K562 (cell line): Measurements from ENCODE around the gene ENO2. TPM values are rescaled to one million over a fixed set of nuclear protein-coding genes. Genes with fewer than 3 reads are reported as not detected.

ENCODE experiments used
- ATAC-seq: fragments of 200-7000 bp; cut with Tn5 transposase; 3 replicates; pipeline ENCODE4 v1.9.1; 2020; ENCODE audit warnings: moderate library complexity
- BruUV-seq: library from RNA; stranded (reverse); fragments of 400-500 nt; replicated peaks from 2 replicates; lab custom pipeline; 2021; lab: Mats Ljungman, UMichigan
- CTCF ChIA-PET: fragments of 300-600 bp; formaldehyde crosslinking; extraction: SDS; loops from one replicate; lab custom pipeline; 2021; ENCODE audit warnings: low intra/inter-chr PET ratio; lab: Yijun Ruan, JAX
- POLR2A ChIA-PET: fragments of 300-600, 350-650 bp; sonication (Branson Sonifier 250); formaldehyde crosslinking; extraction: SDS; loops from one replicate; lab custom pipeline; 2021; ENCODE audit warnings: antibody characterized with exemption, inconsistent platforms; lab: Yijun Ruan, JAX
- DNase-seq, 4 experiments: peaks; one replicate each; pipeline versions ENCODE4 v3.0.0 to v3.0.0-alpha.2; 2011 to 2018; ENCODE audit warnings: low spot score in 3 of 4, mixed read lengths in 3 of 4; ENCODE audit errors: extremely low read depth in 1 of 4
- FAIRE-seq: peaks from 2 replicates; lab custom pipeline; 2011; peaks lifted over from hg19 to GRCh38; lab: Jason Lieb, UNC
- H2AFZ ChIP-seq: 2 replicates; pipeline ENCODE4 v1.6.0; 2011; ENCODE audit warnings: low read depth, low read length, control low read depth, inconsistent platforms
- H3K27ac ChIP-seq: fragments of 200-600 bp; 3 replicates; pipeline ENCODE4 v1.8.0; 2011; ENCODE audit warnings: low read depth, mild to moderate bottlenecking, control low read depth, inconsistent platforms, low read length, moderate library complexity, mixed read lengths; ENCODE audit errors: extremely low read depth
- H3K27me3 ChIP-seq, 2 experiments: fragments of 300-600 bp in 1 of 2; 2 replicates in 1 of 2; 3 replicates in 1 of 2; pipeline versions ENCODE4 v1.6.0 to v1.8.0; 2011; ENCODE audit warnings: inconsistent platforms in 2 of 2, low read length in 2 of 2, mild to moderate bottlenecking in 1 of 2, mixed read lengths in 1 of 2, moderate library complexity in 1 of 2; ENCODE audit not compliant: control insufficient read depth in 2 of 2, insufficient read depth in 2 of 2
- H3K36me3 ChIP-seq: fragments of 300-600 bp; 3 replicates; pipeline ENCODE4 v1.8.0; 2011; ENCODE audit warnings: mild to moderate bottlenecking, low read length, inconsistent platforms; ENCODE audit not compliant: control insufficient read depth, insufficient read depth
- H3K4me1 ChIP-seq, 2 experiments: fragments of 200-600 bp in 1 of 2; replicated peaks in 1 of 2; 2 replicates in 1 of 2; 3 replicates in 1 of 2; pipeline versions ENCODE4 v1.5.1 to v1.8.0; 2011; ENCODE audit warnings: inconsistent platforms in 2 of 2, low read length in 2 of 2, mild to moderate bottlenecking in 1 of 2, mixed read lengths in 1 of 2, moderate library complexity in 1 of 2; ENCODE audit not compliant: control insufficient read depth in 2 of 2, insufficient read depth in 2 of 2
- H3K4me2 ChIP-seq: 2 replicates; pipeline ENCODE4 v1.6.1; 2011; ENCODE audit warnings: low read length, control low read depth, inconsistent platforms, mixed read lengths; ENCODE audit not compliant: insufficient read depth
- H3K4me3 ChIP-seq: fragments of 200-600 bp; sonication (generic), shearing (Covaris generic); 2 replicates; pipeline ENCODE4 v1.5.1; 2016; ENCODE audit warnings: control low read depth, inconsistent platforms
- H3K79me2 ChIP-seq: fragments of 200-600 bp; 3 replicates; pipeline ENCODE4 v1.8.0; 2011; ENCODE audit warnings: low read length, inconsistent platforms; ENCODE audit not compliant: control insufficient read depth, insufficient read depth
- H3K9ac ChIP-seq, 2 experiments: 2 replicates each; pipeline versions ENCODE4 v1.6.0 to v1.6.1; 2011; ENCODE audit warnings: low read depth in 2 of 2, low read length in 2 of 2, control low read depth in 1 of 2, inconsistent platforms in 1 of 2, mild to moderate bottlenecking in 1 of 2, mixed read lengths in 1 of 2; ENCODE audit not compliant: insufficient read depth in 1 of 2
- H3K9me1 ChIP-seq: one replicate; pipeline ENCODE4 v1.6.0; 2011; ENCODE audit warnings: inconsistent platforms, mild to moderate bottlenecking, low read length, moderate library complexity; ENCODE audit not compliant: control insufficient read depth, insufficient read depth
- H3K9me3 ChIP-seq: replicated peaks from 2 replicates; pipeline ENCODE4 v1.5.1; 2011; ENCODE audit warnings: low read depth, low read length, inconsistent platforms; ENCODE audit not compliant: control insufficient read depth, insufficient read depth
- H4K20me1 ChIP-seq: replicated peaks from 2 replicates; pipeline ENCODE4 v1.6.1; 2011; ENCODE audit warnings: low read length, inconsistent platforms, mixed read lengths; ENCODE audit not compliant: control insufficient read depth, insufficient read depth
- AFF4 ChIP-seq: sonication (generic); formaldehyde crosslinking; IDR thresholded peaks from 2 replicates; pipeline ENCODE4 v1.8.0; 2023; ENCODE audit warnings: mild to moderate bottlenecking, missing genetic modification reagents
- CBFA2T2 ChIP-seq: fragments of 450-650 bp; conservative IDR thresholded peaks from 2 replicates; pipeline ENCODE4 v1.6.1; 2017; ENCODE audit warnings: mild to moderate bottlenecking
- LARP7 ChIP-seq: fragments of 450-650 bp; IDR thresholded peaks from 2 replicates; pipeline ENCODE4 v1.6.1; 2016
- NFE2 ChIP-seq: IDR thresholded peaks from 2 replicates; pipeline ENCODE4 v1.6.1; 2014; ENCODE audit warnings: antibody characterized with exemption, low read depth
- SIN3A ChIP-seq, 2 experiments: fragments of 150-350 bp in 1 of 2; IDR thresholded peaks; 2 replicates each; pipeline ENCODE4 v1.6.1; 2011 to 2016; ENCODE audit warnings: borderline replicate concordance in 2 of 2, low read depth in 2 of 2, low read length in 2 of 2, mild to moderate bottlenecking in 2 of 2, moderate library complexity in 2 of 2; ENCODE audit not compliant: control insufficient read depth in 1 of 2
- TCF7L2 ChIP-seq: fragments of 150-350 bp; IDR thresholded peaks from 2 replicates; pipeline ENCODE4 v1.6.1; 2016; ENCODE audit warnings: low read depth, mild to moderate bottlenecking, low read length, moderate library complexity
- TSC22D4 ChIP-seq: fragments of 450-650 bp; IDR thresholded peaks from 2 replicates; pipeline ENCODE4 v1.6.1; 2016; ENCODE audit warnings: missing genetic modification characterization, missing biosample characterization, control low read depth
- WGBS: fragments of 100-300 bp; shearing (Covaris generic); methylation state at CpG from one replicate; pipeline ENCODE4 v1.1.6; 2016; ENCODE audit warnings: low coverage, mixed read lengths; ENCODE audit not compliant: insufficient coverage; ENCODE audit errors: missing lambda C conversion rate; 5-methylcytosine and 5-hydroxymethylcytosine counted together
- in situ Hi-C: fragments of 300-500 bp; cut with MboI; formaldehyde crosslinking; loops from 4 replicates; pipeline ENCODE4 v1.15.0; 2018; ENCODE audit warnings: inconsistent platforms, mixed read lengths
- intact Hi-C: fragments of 100-400 bp; cut with micrococcal nuclease; formaldehyde crosslinking; loops from 2 replicates; pipeline ENCODE4 v1.14.2; 2022
- polyA plus RNA-seq, 8 experiments: library from polyadenylated mRNA; depleted of rRNA in 4 of 8; stranded (reverse) in 5 of 8; unstranded in 3 of 8; fragments of >200 nt; fragmentation: Nextera tagmentation in 2 of 8; fragmentation: Illumina TruSeq in 1 of 8; extraction: Ambion mirVana in 2 of 8; extraction: Trizol in 1 of 8; gene quantifications; 2 replicates each; pipeline versions ENCODE4 v1.2.1 to v1.2.3, GENCODE V29; 2011 to 2014; ENCODE audit warnings: inconsistent platforms in 1 of 8, missing spikeins in 1 of 8
- total RNA-seq, 7 experiments: library from RNA; depleted of rRNA in 6 of 7; stranded (reverse); fragments of >200 nt in 6 of 7; fragmentation: Illumina TruSeq in 2 of 7; extraction: Trizol in 2 of 7; gene quantifications; 2 replicates each; pipeline versions ENCODE4 v1.2.1 to v1.2.3, GENCODE V29; 2011 to 2021; ENCODE audit warnings: low replicate concordance in 1 of 7

ENO2 gene
- total and polyA plus RNA-seq, 9 of the 15 experiments (the other 6 are each of a cell fraction or from before 2014, with no cell fraction given), result 10.9 to 43.3 (median 21.0) TPM

GRCh38 chr12:6932766-6933165 lies 18.4 kb downstream of the ENO2 start:
- ChIA-PET POLR2A (interaction anchor here (0.8 to 8.1 kb wide), 2 partner anchors 12 to 60 kb away, joined by 4 to 61 read pairs; partner anchors contain the start of genes C12orf57, RNU7-1 and SPSB2), CTCF (no interaction called here)
- no peak for TF ChIP-seq NFE2
- TF ChIP-seq AFF4 (CRISPR knock-in tag), result no peak
- no peak for TF ChIP-seq SIN3A (IDR thresholded peaks at IDR 0.05; ENCODE audit: borderline replicate concordance in 2 of 2, control insufficient read depth in 1 of 2, low read depth in 2 of 2, low read length in 2 of 2)
- no peak for TF ChIP-seq LARP7
- no peak for TF ChIP-seq CBFA2T2
- peak; percentile 42; the same call in 1 of the 2 replicates for TF ChIP-seq TCF7L2
- TF ChIP-seq TSC22D4, result no peak
- Histone ChIP-seq H3K9me3 (no peaks in the 10 kb centered on the region), H3K9me1 (no peaks in the 10 kb centered on the region), H3K4me3 (no peak overlapping the region), H3K27me3 (no peaks in the 10 kb centered on the region), H2AFZ (no peak overlapping the region), H3K36me3 (peaks cover 48% of the 10 kb centered on the region; the same call in 2 of the 3 replicates), H3K27ac (peak overlapping the region; percentile 28; the same call in 1 of the 3 replicates), H4K20me1 (no peaks in the 10 kb centered on the region), H3K4me1 (peaks cover 27 to 38% of the 10 kb centered on the region in 2 experiments; a peak in 4 of 5 replicates), H3K9ac (peak overlapping the region in 1 of 2 experiments; percentile 3; a peak in 1 of 4 replicates), H3K79me2 (peaks cover 51% of the 10 kb centered on the region), H3K4me2 (no peak overlapping the region; the same call in 1 of the 2 replicates)
- no TSS peak for BruUV-seq
- DNase-seq (no peak), FAIRE-seq (peak; percentile 6), ATAC-seq (no peak)
- 9% methylated on average over 1 of the region's 1 CpG for whole genome bisulfite sequencing
- intact Hi-C loops (no loop called here), in situ Hi-C loops (no loop called here)
